MM.1S (cell line): Measurements from ENCODE around the gene PRR18.

Source experiments
- EZH2 ChIP-seq: fragments of 300-600 bp; sonication (generic); optimal IDR thresholded peaks from 2 replicates; pipeline ENCODE3; 2017; ENCODE audit warnings: low read depth, mild to moderate bottlenecking, antibody characterized with exemption, low read length, mixed read lengths
- EZH2phosphoT487 ChIP-seq: fragments of 300-600 bp; sonication (generic); IDR thresholded peaks from 2 replicates; pipeline ENCODE4 v1.6.1; 2018; ENCODE audit warnings: antibody characterized with exemption, low read length
- TF ChIP-seq, protein P1 (sequence below): fragments of 300-600 bp; sonication (generic); IDR thresholded peaks from 2 replicates; pipeline ENCODE4 v1.5.1; 2016; ENCODE audit warnings: antibody characterized with exemption, low read length, mixed read lengths

- TF ChIP-seq, protein P1, sequence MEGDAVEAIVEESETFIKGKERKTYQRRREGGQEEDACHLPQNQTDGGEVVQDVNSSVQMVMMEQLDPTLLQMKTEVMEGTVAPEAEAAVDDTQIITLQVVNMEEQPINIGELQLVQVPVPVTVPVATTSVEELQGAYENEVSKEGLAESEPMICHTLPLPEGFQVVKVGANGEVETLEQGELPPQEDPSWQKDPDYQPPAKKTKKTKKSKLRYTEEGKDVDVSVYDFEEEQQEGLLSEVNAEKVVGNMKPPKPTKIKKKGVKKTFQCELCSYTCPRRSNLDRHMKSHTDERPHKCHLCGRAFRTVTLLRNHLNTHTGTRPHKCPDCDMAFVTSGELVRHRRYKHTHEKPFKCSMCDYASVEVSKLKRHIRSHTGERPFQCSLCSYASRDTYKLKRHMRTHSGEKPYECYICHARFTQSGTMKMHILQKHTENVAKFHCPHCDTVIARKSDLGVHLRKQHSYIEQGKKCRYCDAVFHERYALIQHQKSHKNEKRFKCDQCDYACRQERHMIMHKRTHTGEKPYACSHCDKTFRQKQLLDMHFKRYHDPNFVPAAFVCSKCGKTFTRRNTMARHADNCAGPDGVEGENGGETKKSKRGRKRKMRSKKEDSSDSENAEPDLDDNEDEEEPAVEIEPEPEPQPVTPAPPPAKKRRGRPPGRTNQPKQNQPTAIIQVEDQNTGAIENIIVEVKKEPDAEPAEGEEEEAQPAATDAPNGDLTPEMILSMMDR: no peak
- no peak for TF ChIP-seq EZH2
- no peak for TF ChIP-seq EZH2phosphoT487
Observed at GRCh38 chr6:166325383-166326042, 17.3 kb upstream of the PRR18 start.
